Measurements from ENCODE around the gene FOXP1. TPM values are rescaled to one million over a fixed set of nuclear protein-coding genes. Genes with fewer than 3 reads are reported as not detected.

FOXP1 gene
- total and polyA plus RNA-seq, 2 of the 13 experiments (the other 11 are each of a cell fraction or from before 2014, with no cell fraction given): 40.4 to 59.0 TPM

- TF ChIP-seq KLF11 (CRISPR knock-in tag; IDR thresholded peaks at IDR 0.05) (no peak), ETV5 (CRISPR knock-in tag; IDR thresholded peaks at IDR 0.05; ENCODE audit: borderline replicate concordance) (peak; percentile 51; the same call in 1 of the 2 replicates), ZNF331 (CRISPR knock-in tag; IDR thresholded peaks at IDR 0.05) (no peak), NFYC (CRISPR knock-in tag; IDR thresholded peaks at IDR 0.05) (no peak), ZNF740 (CRISPR knock-in tag; IDR thresholded peaks at IDR 0.05) (no peak), PCBP1 (IDR thresholded peaks at IDR 0.05; ENCODE audit: borderline replicate concordance, low read depth, low read length) (no peak), TCF7 (IDR thresholded peaks at IDR 0.05; ENCODE audit: low read depth) (peak; percentile 72), ZKSCAN8 (CRISPR knock-in tag; IDR thresholded peaks at IDR 0.05; ENCODE audit: borderline replicate concordance) (peak; percentile 33; the same call in 1 of the 2 replicates), HMG20A (CRISPR knock-in tag; IDR thresholded peaks at IDR 0.05; ENCODE audit: borderline replicate concordance) (peak; percentile 61; the same call in 1 of the 2 replicates), ZNF816 (CRISPR knock-in tag; IDR thresholded peaks at IDR 0.05; ENCODE audit: borderline replicate concordance) (no peak), SOX13 (IDR thresholded peaks at IDR 0.05) (peak; percentile 58; the same call in 1 of the 2 replicates), SOX13 (CRISPR knock-in tag; conservative IDR thresholded peaks at IDR 0.05 in 1 of 2, IDR thresholded peaks at IDR 0.05 in 1 of 2) (peak in 1 of 2 experiments; percentile 88; a peak in 2 of 4 replicates), ZNF672 (CRISPR knock-in tag; IDR thresholded peaks at IDR 0.05) (no peak), PATZ1 (CRISPR knock-in tag; IDR thresholded peaks at IDR 0.05) (peak; percentile 68), HOXA3 (CRISPR knock-in tag; IDR thresholded peaks at IDR 0.05) (0 out of 2 replicates have a peak, but pooled peaks have one; percentile 36), SP5 (CRISPR knock-in tag; IDR thresholded peaks at IDR 0.05; ENCODE audit: borderline replicate concordance, low read depth) (peak; percentile 30; the same call in 1 of the 2 replicates), ATF7 (IDR thresholded peaks at IDR 0.05) (no peak), ATF7 (CRISPR knock-in tag; IDR thresholded peaks at IDR 0.05) (no peak), SOX6 (IDR thresholded peaks at IDR 0.05) (no peak), SOX6 (CRISPR knock-in tag; IDR thresholded peaks at IDR 0.05) (peak; percentile 88), NR2F6 (IDR thresholded peaks at IDR 0.05) (peak; percentile 49; the same call in 1 of the 2 replicates), NR2F6 (CRISPR knock-in tag; IDR thresholded peaks at IDR 0.05) (0 out of 2 replicates have a peak, but pooled peaks have one; percentile 41), ZNF709 (CRISPR knock-in tag; IDR thresholded peaks at IDR 0.05) (no peak), RXRB (CRISPR knock-in tag; IDR thresholded peaks at IDR 0.05; ENCODE audit: borderline replicate concordance) (peak; percentile 18; the same call in 1 of the 2 replicates), PAF1 (CRISPR knock-in tag; IDR thresholded peaks at IDR 0.05) (no peak), ASH2L (IDR thresholded peaks at IDR 0.05; ENCODE audit: insufficient read length, low read depth, low read length) (peak; percentile 56), YEATS4 (CRISPR knock-in tag; IDR thresholded peaks at IDR 0.05; ENCODE audit: borderline replicate concordance) (no peak)
- TF ChIP-seq, protein P1, sequence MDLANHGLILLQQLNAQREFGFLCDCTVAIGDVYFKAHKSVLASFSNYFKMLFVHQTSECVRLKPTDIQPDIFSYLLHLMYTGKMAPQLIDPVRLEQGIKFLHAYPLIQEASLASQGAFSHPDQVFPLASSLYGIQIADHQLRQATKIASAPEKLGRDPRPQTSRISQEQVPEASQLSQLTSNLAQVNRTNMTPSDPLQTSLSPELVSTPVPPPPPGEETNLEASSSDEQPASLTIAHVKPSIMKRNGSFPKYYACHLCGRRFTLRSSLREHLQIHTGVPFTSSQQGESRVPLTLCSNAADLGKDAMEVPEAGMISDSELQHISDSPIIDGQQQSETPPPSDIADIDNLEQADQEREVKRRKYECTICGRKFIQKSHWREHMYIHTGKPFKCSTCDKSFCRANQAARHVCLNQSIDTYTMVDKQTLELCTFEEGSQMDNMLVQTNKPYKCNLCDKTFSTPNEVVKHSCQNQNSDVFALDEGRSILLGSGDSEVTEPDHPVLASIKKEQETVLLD (CRISPR knock-in tag; IDR thresholded peaks at IDR 0.05; ENCODE audit: low read depth): no peak
- TF ChIP-seq, protein P2, sequence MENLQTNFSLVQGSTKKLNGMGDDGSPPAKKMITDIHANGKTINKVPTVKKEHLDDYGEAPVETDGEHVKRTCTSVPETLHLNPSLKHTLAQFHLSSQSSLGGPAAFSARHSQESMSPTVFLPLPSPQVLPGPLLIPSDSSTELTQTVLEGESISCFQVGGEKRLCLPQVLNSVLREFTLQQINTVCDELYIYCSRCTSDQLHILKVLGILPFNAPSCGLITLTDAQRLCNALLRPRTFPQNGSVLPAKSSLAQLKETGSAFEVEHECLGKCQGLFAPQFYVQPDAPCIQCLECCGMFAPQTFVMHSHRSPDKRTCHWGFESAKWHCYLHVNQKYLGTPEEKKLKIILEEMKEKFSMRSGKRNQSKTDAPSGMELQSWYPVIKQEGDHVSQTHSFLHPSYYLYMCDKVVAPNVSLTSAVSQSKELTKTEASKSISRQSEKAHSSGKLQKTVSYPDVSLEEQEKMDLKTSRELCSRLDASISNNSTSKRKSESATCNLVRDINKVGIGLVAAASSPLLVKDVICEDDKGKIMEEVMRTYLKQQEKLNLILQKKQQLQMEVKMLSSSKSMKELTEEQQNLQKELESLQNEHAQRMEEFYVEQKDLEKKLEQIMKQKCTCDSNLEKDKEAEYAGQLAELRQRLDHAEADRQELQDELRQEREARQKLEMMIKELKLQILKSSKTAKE (CRISPR knock-in tag; IDR thresholded peaks at IDR 0.05; ENCODE audit: borderline replicate concordance): no peak
Measured at GRCh38 chr3:71048948-71049347, 534.6 kb downstream of the FOXP1 start (continued).
